A673 (cell line): Measurements from ENCODE around the gene BMPR1B.

Experiments used
- CTCF ChIP-seq: fragments of 300-800, 200-600 bp; sonication (generic); conservative IDR thresholded peaks from 2 replicates; pipeline ENCODE4 v1.5.1; 2017; ENCODE audit warnings: low read depth, mild to moderate bottlenecking, antibody characterized with exemption, low read length, moderate library complexity, mixed read lengths
- EZH2 ChIP-seq: fragments of 200-600 bp; sonication (generic); IDR thresholded peaks from 2 replicates; pipeline ENCODE4 v1.6.1; 2017; ENCODE audit warnings: borderline replicate concordance, low read depth, mild to moderate bottlenecking, mixed read lengths, antibody characterized with exemption, low read length; ENCODE audit not compliant: poor library complexity, severe bottlenecking

GRCh38 chr4:94979621-94980020 lies 221.9 kb downstream of the BMPR1B start:
- no peak for TF ChIP-seq CTCF
- TF ChIP-seq EZH2 = no peak
